ENCODE results near the gene SIX2.
"Not testable (repeated sequence)": the region's sequence is repeated elsewhere in the genome, so short reads cannot be mapped to it uniquely, and the experiment has no call there.

The SIX2 gene

GRCh38 chr2:45009303-45009927 is at the start of gene SIX2:
SIX2 (minus strand) TSS chr2:45009452; CDS start chr2:45009110, 342 bp downstream.
- peak within 1 kb of the TSS; percentile 25; the same call in 1 of the 2 replicates for H3K4me3 ChIP-seq (ENCODE audit: low read length)
- TF ChIP-seq ZNF274 (IDR thresholded peaks at IDR 0.05; ENCODE audit: low read depth, low read length), result no peak

- H3K4me3 ChIP-seq (ENCODE audit: low read length), result no peak overlapping the region
- TF ChIP-seq ZNF274 (IDR thresholded peaks at IDR 0.05; ENCODE audit: low read depth, low read length), result no peak
Measured at GRCh38 chr2:45055162-45055605, 45.9 kb upstream of the SIX2 start.

- H3K4me3 ChIP-seq (ENCODE audit: low read length), result no peak overlapping the region
- TF ChIP-seq ZNF274 (IDR thresholded peaks at IDR 0.05; ENCODE audit: low read depth, low read length), result no peak
Measured at GRCh38 chr2:45053966-45054365, 44.7 kb upstream of the SIX2 start.

GRCh38 chr2:45052388-45052928 is 43.2 kb upstream of the SIX2 start:
- H3K4me3 ChIP-seq (ENCODE audit: low read length), result no peak overlapping the region
- no peak for TF ChIP-seq ZNF274 (IDR thresholded peaks at IDR 0.05; ENCODE audit: low read depth, low read length)

GRCh38 chr2:45049569-45050336 is 40.5 kb upstream of the SIX2 start:
- no peak for TF ChIP-seq ZNF274 (IDR thresholded peaks at IDR 0.05; ENCODE audit: low read depth, low read length)
- no peak overlapping the region for H3K4me3 ChIP-seq (ENCODE audit: low read length)

- no peak overlapping the region for H3K4me3 ChIP-seq (ENCODE audit: low read length)
- no peak for TF ChIP-seq ZNF274 (IDR thresholded peaks at IDR 0.05; ENCODE audit: low read depth, low read length)
Measured at GRCh38 chr2:45047301-45047700, 38.0 kb upstream of the SIX2 start.

GRCh38 chr2:45046786-45047185 is 37.5 kb upstream of the SIX2 start:
- no peak for TF ChIP-seq ZNF274 (IDR thresholded peaks at IDR 0.05; ENCODE audit: low read depth, low read length)
- no peak overlapping the region for H3K4me3 ChIP-seq (ENCODE audit: low read length)

GRCh38 chr2:45045706-45046105 is 36.5 kb upstream of the SIX2 start:
- H3K4me3 ChIP-seq (ENCODE audit: low read length), result no peak overlapping the region
- no peak for TF ChIP-seq ZNF274 (IDR thresholded peaks at IDR 0.05; ENCODE audit: low read depth, low read length)

GRCh38 chr2:45044916-45045315 is 35.7 kb upstream of the SIX2 start:
- TF ChIP-seq ZNF274 (IDR thresholded peaks at IDR 0.05; ENCODE audit: low read depth, low read length), result no peak
- no peak overlapping the region for H3K4me3 ChIP-seq (ENCODE audit: low read length)

GRCh38 chr2:45043174-45043573 is 33.9 kb upstream of the SIX2 start:
- no peak overlapping the region for H3K4me3 ChIP-seq (ENCODE audit: low read length)
- TF ChIP-seq ZNF274 (IDR thresholded peaks at IDR 0.05; ENCODE audit: low read depth, low read length), result no peak

- H3K4me3 ChIP-seq (ENCODE audit: low read length), result no peak overlapping the region
- TF ChIP-seq ZNF274 (IDR thresholded peaks at IDR 0.05; ENCODE audit: low read depth, low read length), result no peak
Measured at GRCh38 chr2:45042401-45042800, 33.1 kb upstream of the SIX2 start.

GRCh38 chr2:45040786-45041185 is 31.5 kb upstream of the SIX2 start:
- no peak for TF ChIP-seq ZNF274 (IDR thresholded peaks at IDR 0.05; ENCODE audit: low read depth, low read length)
- no peak overlapping the region for H3K4me3 ChIP-seq (ENCODE audit: low read length)

GRCh38 chr2:45039804-45040203 is 30.6 kb upstream of the SIX2 start:
- not testable (repeated sequence) for H3K4me3 ChIP-seq (ENCODE audit: low read length)

- not testable (repeated sequence) for H3K4me3 ChIP-seq (ENCODE audit: low read length)
Measured at GRCh38 chr2:45038861-45039260, 29.6 kb upstream of the SIX2 start.

- no peak overlapping the region for H3K4me3 ChIP-seq (ENCODE audit: low read length)
- TF ChIP-seq ZNF274 (IDR thresholded peaks at IDR 0.05; ENCODE audit: low read depth, low read length), result no peak
Measured at GRCh38 chr2:45033302-45033701, 24.1 kb upstream of the SIX2 start.
